HG02885 (cell line): ENCODE data around the gene SPON1.

Experiments
- ATAC-seq: cut with Tn5 transposase; IDR thresholded peaks from one replicate; pipeline ENCODE4 v1.9.1; 2021; ENCODE audit warnings: mild to moderate bottlenecking; ENCODE audit not compliant: unreplicated experiment, poor library complexity

SPON1 gene

GRCh38 chr11:14308114-14308896 lies 345.8 kb downstream of the SPON1 start:
- peak; percentile 53 for ATAC-seq

DNA sequence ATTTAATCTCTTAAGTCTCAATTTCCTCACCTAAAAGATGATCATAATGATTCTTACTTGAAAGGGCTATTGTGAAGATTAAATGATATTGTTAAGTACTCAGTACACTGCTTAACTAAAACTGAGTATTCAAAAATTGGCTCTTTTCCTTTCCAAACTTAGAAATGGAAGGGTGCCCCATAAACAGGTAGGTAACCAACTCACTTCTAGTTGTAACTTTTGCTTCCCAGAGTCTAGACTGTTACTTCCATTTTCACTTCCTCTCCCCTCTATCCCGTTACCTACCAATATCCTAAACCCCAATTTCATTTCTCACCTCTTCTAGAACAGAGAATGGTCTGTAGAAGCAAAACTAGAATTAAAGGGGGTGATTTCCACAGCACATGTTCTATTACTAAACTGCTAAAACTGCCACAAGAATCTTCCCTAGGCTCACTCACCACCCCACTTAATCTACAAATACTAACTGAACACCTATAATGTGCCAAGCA lies 346.4 kb downstream of the SPON1 start:
- ATAC-seq, result peak; percentile 42

DNA sequence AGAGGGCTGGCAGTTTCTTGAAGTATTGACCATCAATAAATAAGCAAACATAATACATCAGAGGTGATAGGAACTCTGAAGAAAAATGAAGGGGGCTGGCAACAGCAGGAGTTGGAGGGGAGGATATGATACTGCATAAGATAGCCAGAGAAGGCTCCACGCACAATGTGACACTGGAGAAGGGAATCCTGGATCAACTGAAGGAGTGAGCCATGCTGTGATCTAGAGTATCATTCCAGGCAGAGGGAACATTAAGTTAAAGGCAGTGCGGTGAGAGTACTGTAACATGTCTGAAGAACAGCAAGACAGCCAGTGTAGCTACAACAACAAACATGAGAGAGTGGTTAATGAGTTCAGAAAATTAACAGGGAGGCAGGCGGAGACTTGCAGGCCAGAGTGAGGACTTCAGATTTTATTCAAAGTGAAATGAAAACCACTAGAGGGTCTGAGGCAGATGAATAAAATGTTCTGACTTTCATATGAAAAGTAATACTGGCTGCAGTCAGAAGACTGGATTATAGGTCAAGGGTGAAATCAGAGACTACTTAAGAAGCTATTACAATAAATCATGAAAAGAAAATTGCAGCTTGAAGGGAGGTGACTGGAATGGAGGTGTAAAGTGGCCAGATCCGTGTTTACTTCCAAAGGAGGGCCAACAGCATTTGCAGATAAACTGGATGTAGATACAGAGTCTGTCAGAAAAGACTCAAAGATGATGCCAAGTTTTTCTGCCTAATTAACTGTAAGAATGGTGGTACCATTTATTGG lies 347.1 kb downstream of the SPON1 start:
- no peak for ATAC-seq

- no peak for ATAC-seq
These were observed 348.2 kb downstream of the SPON1 start for GRCh38 chr11:14310679-14311078.

- no peak for ATAC-seq
These were observed 350.4 kb downstream of the SPON1 start for GRCh38 chr11:14312736-14313438.

DNA sequence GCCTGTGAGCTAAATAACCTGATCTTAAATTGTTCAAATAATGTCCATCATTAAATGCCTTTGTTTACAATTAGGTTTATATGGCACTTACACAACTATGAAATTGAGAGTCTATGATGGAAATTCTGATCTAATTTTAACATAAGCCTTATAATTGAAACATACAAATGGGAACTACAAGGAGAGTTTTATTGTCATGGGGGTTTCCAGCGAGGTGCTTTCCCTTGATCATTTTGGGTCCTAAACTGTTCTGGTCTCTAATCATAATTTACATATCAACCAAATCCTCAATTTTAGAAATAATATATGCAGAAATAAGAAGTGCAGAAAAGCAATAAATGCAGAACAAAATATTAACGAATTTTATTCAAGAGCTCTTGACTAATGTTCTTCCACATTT lies 351.6 kb downstream of the SPON1 start:
- no peak for ATAC-seq

GRCh38 chr11:14315130-14315529 lies 352.6 kb downstream of the SPON1 start:
- peak; percentile 31 for ATAC-seq
